DOHH2 (cell line): ENCODE data around the gene FEM1B.

Experiments used
- H3F3A ChIP-seq: fragments of 200-600 bp; sonication (generic), shearing (Covaris generic); 2 replicates; pipeline ENCODE4 v1.6.0; 2016; ENCODE audit warnings: antibody characterized with exemption, mild to moderate bottlenecking; ENCODE audit not compliant: control insufficient read depth, insufficient read depth
- H3K27ac ChIP-seq: fragments of 200-600 bp; sonication (generic); 2 replicates; pipeline ENCODE4 v1.5.1; 2014; ENCODE audit warnings: low read depth, mild to moderate bottlenecking, low read length, moderate library complexity
- H3K27me3 ChIP-seq: fragments of 200-600 bp; sonication (generic); 2 replicates; pipeline ENCODE4 v1.6.1; 2014; ENCODE audit warnings: mild to moderate bottlenecking, low read length, mixed read lengths; ENCODE audit not compliant: control insufficient read depth
- H3K36me3 ChIP-seq: fragments of 200-600 bp; sonication (generic); 2 replicates; pipeline ENCODE4 v1.6.1; 2014; ENCODE audit warnings: mild to moderate bottlenecking, low read length, moderate library complexity, mixed read lengths; ENCODE audit not compliant: control insufficient read depth
- H3K4me1 ChIP-seq: fragments of 200-600 bp; sonication (generic); 2 replicates; pipeline ENCODE4 v1.6.1; 2014; ENCODE audit warnings: mild to moderate bottlenecking, low read length, mixed read lengths; ENCODE audit not compliant: control insufficient read depth
- H3K4me2 ChIP-seq: fragments of 200-600 bp; sonication (generic); 2 replicates; pipeline ENCODE4 v1.6.0; 2014; ENCODE audit warnings: mild to moderate bottlenecking, low read length, moderate library complexity
- H3K4me3 ChIP-seq: fragments of 200-600 bp; sonication (generic); 2 replicates; pipeline ENCODE4 v1.5.1; 2014; ENCODE audit warnings: mild to moderate bottlenecking, low read length, mixed read lengths
- H3K79me2 ChIP-seq: fragments of 200-600 bp; sonication (generic); 2 replicates; pipeline ENCODE4 v1.6.1; 2014; ENCODE audit warnings: mild to moderate bottlenecking, low read length, mixed read lengths; ENCODE audit not compliant: control insufficient read depth
- H3K9me2 ChIP-seq: fragments of 200-600 bp; sonication (generic); replicated peaks from 2 replicates; pipeline ENCODE4 v1.6.1; 2014; ENCODE audit warnings: mild to moderate bottlenecking, low read length, mixed read lengths; ENCODE audit not compliant: control insufficient read depth
- H3K9me3 ChIP-seq: fragments of 200-600 bp; sonication (generic); 2 replicates; pipeline ENCODE4 v1.6.1; 2014; ENCODE audit warnings: antibody characterized with exemption, low read length, mixed read lengths; ENCODE audit not compliant: control insufficient read depth, insufficient read depth
- H4K20me1 ChIP-seq: fragments of 200-600 bp; sonication (generic); 2 replicates; pipeline ENCODE4 v1.6.0; 2014; ENCODE audit warnings: low read depth, mild to moderate bottlenecking, antibody characterized with exemption, low read length, moderate library complexity; ENCODE audit not compliant: control insufficient read depth, insufficient read depth
- CTCF ChIP-seq: fragments of 200-600 bp; sonication (generic); IDR thresholded peaks from one replicate; pipeline ENCODE4 v1.5.1; 2014; ENCODE audit warnings: antibody characterized with exemption, mild to moderate bottlenecking, low read depth, low read length; ENCODE audit not compliant: poor library complexity, severe bottlenecking
- EZH2phosphoT487 ChIP-seq: fragments of 200-600 bp; sonication (generic); IDR thresholded peaks from 2 replicates; pipeline ENCODE4 v1.6.1; 2017; ENCODE audit warnings: borderline replicate concordance, mild to moderate bottlenecking, antibody characterized with exemption, low read length, moderate library complexity, mixed read lengths

FEM1B gene

GRCh38 chr15:68305420-68305871 is 27.9 kb downstream of the FEM1B start:
- Histone ChIP-seq H4K20me1 (no peaks in the 10 kb centered on the region), H3K4me1 (peaks cover 5% of the 10 kb centered on the region), H3K27me3 (peaks cover 10% of the 10 kb centered on the region), H3K36me3 (no peaks in the 10 kb centered on the region), H3K9me3 (no peaks in the 10 kb centered on the region), H3F3A (no peaks in the 10 kb centered on the region), H3K79me2 (no peaks in the 10 kb centered on the region), H3K27ac (no peak overlapping the region), H3K4me3 (no peak overlapping the region), H3K4me2 (no peak overlapping the region), H3K9me2 (no peaks in the 10 kb centered on the region)
- no peak for TF ChIP-seq CTCF
- TF ChIP-seq EZH2phosphoT487, result no peak

GRCh38 chr15:68307131-68307928 is 29.8 kb downstream of the FEM1B start:
- H4K20me1 ChIP-seq, result no peaks in the 10 kb centered on the region
- peaks cover 5% of the 10 kb centered on the region for H3K4me1 ChIP-seq
- no peak overlapping the region for H3K27ac ChIP-seq
- no peaks in the 10 kb centered on the region for H3K36me3 ChIP-seq
- no peak for TF ChIP-seq EZH2phosphoT487
- no peak for TF ChIP-seq CTCF
- no peaks in the 10 kb centered on the region for H3K9me2 ChIP-seq
- no peaks in the 10 kb centered on the region for H3K9me3 ChIP-seq
- H3K4me2 ChIP-seq, result no peak overlapping the region
- H3F3A ChIP-seq, result no peaks in the 10 kb centered on the region
- H3K27me3 ChIP-seq, result peaks cover 10% of the 10 kb centered on the region
- no peak overlapping the region for H3K4me3 ChIP-seq
- no peaks in the 10 kb centered on the region for H3K79me2 ChIP-seq

- no peaks in the 10 kb centered on the region for H3K36me3 ChIP-seq
- H3K4me2 ChIP-seq, result no peak overlapping the region
- H3K4me3 ChIP-seq, result no peak overlapping the region
- TF ChIP-seq EZH2phosphoT487 (no peak), CTCF (no peak)
- no peaks in the 10 kb centered on the region for H3K9me2 ChIP-seq
- H3K27me3 ChIP-seq, result peaks cover 10% of the 10 kb centered on the region
- H3K9me3 ChIP-seq, result no peaks in the 10 kb centered on the region
- peaks cover 5% of the 10 kb centered on the region for H3K4me1 ChIP-seq
- no peaks in the 10 kb centered on the region for H4K20me1 ChIP-seq
- H3K79me2 ChIP-seq, result no peaks in the 10 kb centered on the region
- H3K27ac ChIP-seq, result no peak overlapping the region
- H3F3A ChIP-seq, result no peaks in the 10 kb centered on the region
Measured at GRCh38 chr15:68309024-68309423, 31.5 kb downstream of the FEM1B start.
